NT2/D1 (cell line): ENCODE results near the gene METAP2.

ENCODE experiments used
- SUZ12 ChIP-seq: IDR thresholded peaks from 2 replicates; pipeline ENCODE4 v1.6.1; 2011; ENCODE audit not compliant: insufficient read length, insufficient read depth; ENCODE audit errors: extremely low read depth
- YY1 ChIP-seq: IDR thresholded peaks from 2 replicates; pipeline ENCODE4 v1.6.1; 2011; ENCODE audit not compliant: insufficient read length, insufficient read depth
- ZNF274 ChIP-seq: IDR thresholded peaks from 2 replicates; pipeline ENCODE4 v1.6.1; 2011; ENCODE audit warnings: mild to moderate bottlenecking, low read depth, low read length

GRCh38 chr12:95435355-95435754, 38.6 kb upstream of the METAP2 start:
- no peak for TF ChIP-seq SUZ12
- no peak for TF ChIP-seq YY1
- TF ChIP-seq ZNF274, result no peak
